Erythroblast (primary cell): ENCODE data around the gene TTC22.

Source experiments
- GATA1 ChIP-seq: IDR thresholded peaks from 2 replicates; pipeline ENCODE4 v1.6.1; 2011; ENCODE audit warnings: low read depth, mild to moderate bottlenecking, control low read depth, low read length, moderate library complexity
- POLR2A ChIP-seq: IDR thresholded peaks from 2 replicates; pipeline ENCODE4 v1.6.1; 2011; ENCODE audit warnings: mild to moderate bottlenecking, low read length

DNA sequence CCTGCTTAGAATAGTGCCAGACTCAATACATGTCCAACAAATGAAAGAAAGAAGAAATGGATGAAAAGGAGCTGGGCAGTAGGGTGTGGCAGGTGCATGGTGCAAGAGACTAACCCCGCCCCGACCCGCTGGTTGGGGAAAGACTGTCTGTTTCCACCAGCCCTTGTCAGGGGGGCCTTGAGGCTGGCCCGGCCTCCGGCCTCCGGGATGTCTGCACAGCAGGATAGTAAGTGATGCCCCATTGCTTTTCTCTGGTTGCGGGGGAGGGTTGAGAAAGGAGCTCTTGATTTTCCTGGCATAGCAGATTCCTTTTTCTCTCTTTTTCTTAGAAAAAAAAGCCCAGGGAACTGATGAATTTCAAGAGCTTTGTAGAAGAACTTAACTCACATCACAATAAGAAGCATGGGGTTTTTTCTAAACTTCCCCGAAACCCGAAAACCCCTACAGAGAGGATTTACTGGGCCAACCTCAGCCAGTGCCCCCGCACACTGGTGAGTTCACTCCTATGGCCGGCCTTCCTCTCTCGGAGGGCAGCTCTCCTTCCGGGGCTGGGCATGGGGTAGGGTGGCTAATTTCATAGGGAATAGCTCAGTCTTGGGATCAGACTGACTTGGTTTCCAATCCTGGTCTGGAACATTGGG lies 12.5 kb upstream of the TTC22 start:
- TF ChIP-seq POLR2A (no peak), GATA1 (no peak)
